Omental fat pad (tissue), 4 donors: ENCODE measurements around the gene ATL3. TPM values are rescaled to one million over a fixed set of nuclear protein-coding genes. Genes with fewer than 3 reads are reported as not detected.
A peak's percentile ranks its signal among the peaks of the same experiment; 100 is the strongest.

Experiments used
- ATAC-seq: fragments of 150-250 bp; one replicate; pipeline ENCODE4 v1.9.1; 2016; ENCODE audit warnings: mild to moderate bottlenecking, moderate library complexity; ENCODE audit not compliant: low FRiP score
- DNase-seq: peaks from one replicate; pipeline ENCODE4 v3.0.0-alpha.2; 2019; ENCODE audit warnings: low spot score
- CTCF ChIP-seq, 3 donors: fragments of 450-650 bp; IDR thresholded peaks; one replicate each; pipeline ENCODE4 v1.5.1; 2016 to 2017; ENCODE audit warnings: antibody characterized with exemption in 3 of 3, mild to moderate bottlenecking in 3 of 3, moderate library complexity in 2 of 3
- total RNA-seq, 4 donors: library from RNA; depleted of rRNA; stranded (reverse); fragments of >200 nt; gene quantifications; one replicate each; pipeline ENCODE4 v1.1.0, GENCODE V29; 2016

The ATL3 gene
- total RNA-seq, 4 donors from 2014 or later: 84.4 to 100 (median 86.5) TPM

- TF ChIP-seq CTCF (IDR thresholded peaks at IDR 0.05): no peak
- ATAC-seq (peak; percentile 83), DNase-seq (no peak)
These were observed 39.5 kb upstream of the ATL3 start for GRCh38 chr11:63710476-63711217.

GRCh38 chr11:63709336-63709884 is 38.2 kb upstream of the ATL3 start:
- no peak for ATAC-seq

GRCh38 chr11:63708764-63709163 is 37.6 kb upstream of the ATL3 start:
- DNase-seq (no peak), ATAC-seq (no peak)
- no peak for TF ChIP-seq CTCF (IDR thresholded peaks at IDR 0.05)

More at GRCh38 chr11:63709336-63709884, 38.2 kb upstream of the ATL3 start:
- DNase-seq: no peak
- TF ChIP-seq CTCF (IDR thresholded peaks at IDR 0.05): no peak

- no peak for ATAC-seq
- TF ChIP-seq CTCF (IDR thresholded peaks at IDR 0.05): no peak
- no peak for DNase-seq
These were observed 34.4 kb upstream of the ATL3 start for GRCh38 chr11:63705526-63705925.

GRCh38 chr11:63699896-63700295 is 28.7 kb upstream of the ATL3 start:
- TF ChIP-seq CTCF (IDR thresholded peaks at IDR 0.05): no peak
- no peak for ATAC-seq
- no peak for DNase-seq

- no peak for TF ChIP-seq CTCF (IDR thresholded peaks at IDR 0.05)
- ATAC-seq: no peak
- no peak for DNase-seq
These were observed 28.0 kb upstream of the ATL3 start for GRCh38 chr11:63698976-63699733.
